ENCODE results near the gene SERPINF2.

The SERPINF2 gene

DNA sequence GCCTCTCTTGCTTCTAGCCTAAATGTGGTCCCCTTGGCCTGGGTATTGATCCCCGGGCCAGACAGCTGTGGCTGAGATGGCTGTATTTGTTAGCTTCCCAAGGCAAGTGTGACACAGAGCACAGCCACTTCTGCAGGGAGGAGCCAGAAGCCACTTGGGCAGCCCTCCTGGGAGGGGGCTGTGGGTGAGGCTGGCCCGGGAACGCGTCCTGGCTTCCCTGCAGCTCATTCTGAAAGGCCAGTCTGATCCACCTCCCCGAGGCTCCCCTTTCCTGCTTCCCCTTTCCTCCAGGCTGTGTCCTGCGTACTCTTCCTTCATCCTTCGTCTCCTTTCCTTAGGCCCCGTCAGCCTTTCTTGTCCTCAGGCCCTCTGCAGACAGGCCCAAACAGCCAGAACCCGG, 8.0 kb downstream of the SERPINF2 start:
- no peaks in the 10 kb centered on the region for H4K20me1 ChIP-seq (ENCODE audit: insufficient read depth, low read length)
- no peak overlapping the region for H3K4me2 ChIP-seq (ENCODE audit: insufficient read depth, low read length)
- no peaks in the 10 kb centered on the region for H3K79me2 ChIP-seq (ENCODE audit: insufficient read depth, low read length)
- no peak for TF ChIP-seq EZH2 (IDR thresholded peaks at IDR 0.05; ENCODE audit: borderline replicate concordance, low read depth, low read length, severe bottlenecking)
- no peak for TF ChIP-seq CTCF (IDR thresholded peaks at IDR 0.05; ENCODE audit: borderline replicate concordance, extremely low read depth, low read length, poor library complexity, severe bottlenecking)
- no peaks in the 10 kb centered on the region for H3K36me3 ChIP-seq (ENCODE audit: insufficient read depth, low read length)
- H2AFZ ChIP-seq (ENCODE audit: low read depth, low read length), result no peak overlapping the region
- no peak overlapping the region for H3K9ac ChIP-seq (ENCODE audit: low read depth, low read length)
- H3K4me1 ChIP-seq (ENCODE audit: insufficient read depth, low read length), result no peaks in the 10 kb centered on the region
- ATAC-seq (ENCODE audit: insufficient read depth, low read depth) (no peak), DNase-seq (no peak)
- H3K9me3 ChIP-seq (ENCODE audit: insufficient read depth, low read length, severe bottlenecking), result no peaks in the 10 kb centered on the region
- no peak overlapping the region for H3K27ac ChIP-seq (ENCODE audit: low read length)
- H3K4me3 ChIP-seq (ENCODE audit: low read depth in 1 of 2, low read length in 2 of 2), result no peak overlapping the region
- H3K27me3 ChIP-seq (ENCODE audit: insufficient read depth, low read length, poor library complexity), result no peaks in the 10 kb centered on the region

- Histone ChIP-seq H3K9me3 (ENCODE audit: insufficient read depth, low read length, severe bottlenecking) (no peaks in the 10 kb centered on the region), H3K79me2 (ENCODE audit: insufficient read depth, low read length) (no peaks in the 10 kb centered on the region), H3K4me3 (ENCODE audit: low read depth in 1 of 2, low read length in 2 of 2) (no peak overlapping the region), H2AFZ (ENCODE audit: low read depth, low read length) (no peak overlapping the region), H3K27ac (ENCODE audit: low read length) (no peak overlapping the region), H4K20me1 (ENCODE audit: insufficient read depth, low read length) (no peaks in the 10 kb centered on the region), H3K36me3 (ENCODE audit: insufficient read depth, low read length) (no peaks in the 10 kb centered on the region), H3K9ac (ENCODE audit: low read depth, low read length) (no peak overlapping the region), H3K4me1 (ENCODE audit: insufficient read depth, low read length) (no peaks in the 10 kb centered on the region), H3K4me2 (ENCODE audit: insufficient read depth, low read length) (no peak overlapping the region), H3K27me3 (ENCODE audit: insufficient read depth, low read length, poor library complexity) (no peaks in the 10 kb centered on the region)
- TF ChIP-seq EZH2 (IDR thresholded peaks at IDR 0.05; ENCODE audit: borderline replicate concordance, low read depth, low read length, severe bottlenecking) (no peak), CTCF (IDR thresholded peaks at IDR 0.05; ENCODE audit: borderline replicate concordance, extremely low read depth, low read length, poor library complexity, severe bottlenecking) (no peak)
- ATAC-seq (ENCODE audit: insufficient read depth, low read depth), result no peak
- no peak for DNase-seq
These were observed 10.0 kb downstream of the SERPINF2 start for GRCh38 chr17:1752425-1753262.

DNA sequence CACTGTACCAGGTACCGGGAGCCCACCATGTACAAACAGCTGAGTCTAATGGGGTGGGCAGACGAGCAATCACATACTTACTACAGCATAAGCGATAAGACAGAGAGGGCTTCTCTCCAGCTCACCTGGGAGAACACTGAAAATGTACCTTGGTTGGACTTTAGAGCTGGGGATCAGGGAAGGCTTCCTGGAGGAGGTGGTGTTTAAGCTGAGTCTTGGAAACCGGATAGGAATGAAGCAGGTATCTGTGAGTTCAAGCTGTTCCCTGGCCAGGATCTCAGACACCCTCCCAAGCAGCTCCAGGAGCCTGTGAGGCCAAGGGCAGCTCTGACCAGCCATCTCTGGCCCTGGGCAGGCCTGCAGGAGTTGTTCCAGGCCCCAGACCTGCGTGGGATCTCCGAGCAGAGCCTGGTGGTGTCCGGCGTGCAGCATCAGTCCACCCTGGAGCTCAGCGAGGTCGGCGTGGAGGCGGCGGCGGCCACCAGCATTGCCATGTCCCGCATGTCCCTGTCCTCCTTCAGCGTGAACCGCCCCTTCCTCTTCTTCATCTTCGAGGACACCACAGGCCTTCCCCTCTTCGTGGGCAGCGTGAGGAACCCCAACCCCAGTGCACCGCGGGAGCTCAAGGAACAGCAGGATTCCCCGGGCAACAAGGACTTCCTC, 11.2 kb downstream of the SERPINF2 start:
- Histone ChIP-seq H3K4me2 (ENCODE audit: insufficient read depth, low read length) (no peak overlapping the region), H3K79me2 (ENCODE audit: insufficient read depth, low read length) (no peaks in the 10 kb centered on the region), H3K27ac (ENCODE audit: low read length) (no peak overlapping the region), H4K20me1 (ENCODE audit: insufficient read depth, low read length) (no peaks in the 10 kb centered on the region), H3K4me1 (ENCODE audit: insufficient read depth, low read length) (no peaks in the 10 kb centered on the region), H3K9me3 (ENCODE audit: insufficient read depth, low read length, severe bottlenecking) (no peaks in the 10 kb centered on the region), H3K9ac (ENCODE audit: low read depth, low read length) (no peak overlapping the region), H3K36me3 (ENCODE audit: insufficient read depth, low read length) (no peaks in the 10 kb centered on the region), H3K4me3 (ENCODE audit: low read depth in 1 of 2, low read length in 2 of 2) (no peak overlapping the region), H3K27me3 (ENCODE audit: insufficient read depth, low read length, poor library complexity) (no peaks in the 10 kb centered on the region), H2AFZ (ENCODE audit: low read depth, low read length) (no peak overlapping the region)
- no peak for ATAC-seq (ENCODE audit: insufficient read depth, low read depth)
- TF ChIP-seq EZH2 (IDR thresholded peaks at IDR 0.05; ENCODE audit: borderline replicate concordance, low read depth, low read length, severe bottlenecking), result no peak
- no peak for TF ChIP-seq CTCF (IDR thresholded peaks at IDR 0.05; ENCODE audit: borderline replicate concordance, extremely low read depth, low read length, poor library complexity, severe bottlenecking)
- no peak for DNase-seq

Data from DND-41 (cell line).